GM21717 (cell line): Measurements from ENCODE around the gene TAAR5.
"Not testable (repeated sequence)": the region's sequence is repeated elsewhere in the genome, so short reads cannot be mapped to it uniquely, and the experiment has no call there.

ENCODE experiments used
- ATAC-seq: cut with Tn5 transposase; IDR thresholded peaks from one replicate; pipeline ENCODE4 v1.9.1; 2021; ENCODE audit warnings: mild to moderate bottlenecking, moderate library complexity; ENCODE audit not compliant: unreplicated experiment

TAAR5 gene

DNA sequence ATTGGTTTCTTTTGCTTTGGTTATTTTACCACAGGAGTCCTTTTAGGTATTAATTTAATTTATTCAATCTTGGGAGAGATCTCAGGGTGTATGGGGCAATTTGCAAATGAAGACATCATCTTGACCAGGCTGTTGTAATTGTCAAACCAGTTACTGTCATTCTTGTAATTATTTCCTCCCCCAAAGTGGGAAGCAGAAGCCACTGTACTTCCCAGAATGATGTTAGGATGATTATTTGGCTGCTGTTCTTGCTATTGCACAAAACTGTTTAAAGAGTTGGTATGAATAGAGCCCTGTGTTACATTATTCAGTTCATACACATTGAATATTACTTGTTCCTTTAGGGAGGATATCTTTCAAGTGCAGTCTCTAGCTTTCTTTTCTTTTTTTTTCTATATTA lies 17.8 kb downstream of the TAAR5 start:
- no peak for ATAC-seq

DNA sequence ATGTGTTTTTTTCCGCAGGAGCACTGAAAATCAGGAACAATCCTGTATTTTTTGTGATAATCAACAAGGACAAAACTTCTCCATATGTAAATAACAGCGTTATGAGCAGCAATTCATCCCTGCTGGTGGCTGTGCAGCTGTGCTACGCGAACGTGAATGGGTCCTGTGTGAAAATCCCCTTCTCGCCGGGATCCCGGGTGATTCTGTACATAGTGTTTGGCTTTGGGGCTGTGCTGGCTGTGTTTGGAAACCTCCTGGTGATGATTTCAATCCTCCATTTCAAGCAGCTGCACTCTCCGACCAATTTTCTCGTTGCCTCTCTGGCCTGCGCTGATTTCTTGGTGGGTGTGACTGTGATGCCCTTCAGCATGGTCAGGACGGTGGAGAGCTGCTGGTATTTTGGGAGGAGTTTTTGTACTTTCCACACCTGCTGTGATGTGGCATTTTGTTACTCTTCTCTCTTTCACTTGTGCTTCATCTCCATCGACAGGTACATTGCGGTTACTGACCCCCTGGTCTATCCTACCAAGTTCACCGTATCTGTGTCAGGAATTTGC lies 19.2 kb downstream of the TAAR5 start, which contains the start of gene TAAR6:
TSS of gene TAAR6 (plus strand) at position 102 of the 557 bp plus-strand sequence. CDS start at position 102, 0 bp downstream.
- ATAC-seq, result no peak

DNA sequence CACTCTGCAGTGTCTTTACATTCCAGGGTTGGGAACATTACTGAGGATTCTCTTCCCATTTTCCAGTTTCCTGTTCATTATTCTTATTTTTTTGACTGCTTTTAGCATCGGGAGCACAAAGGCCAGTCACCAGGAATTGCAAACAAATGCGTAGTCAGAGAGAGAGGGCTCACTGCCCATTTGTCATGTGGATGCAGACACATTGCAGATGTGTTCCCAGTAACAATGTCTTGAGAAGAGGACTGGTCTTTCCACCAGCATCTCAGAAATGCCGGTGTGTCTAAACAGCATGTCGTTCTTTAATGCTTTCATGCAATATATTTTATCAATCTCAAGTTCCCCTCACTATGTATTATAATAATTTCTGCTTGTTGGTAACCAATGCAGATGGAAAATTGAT lies 20.4 kb downstream of the TAAR5 start:
- no peak for ATAC-seq

DNA sequence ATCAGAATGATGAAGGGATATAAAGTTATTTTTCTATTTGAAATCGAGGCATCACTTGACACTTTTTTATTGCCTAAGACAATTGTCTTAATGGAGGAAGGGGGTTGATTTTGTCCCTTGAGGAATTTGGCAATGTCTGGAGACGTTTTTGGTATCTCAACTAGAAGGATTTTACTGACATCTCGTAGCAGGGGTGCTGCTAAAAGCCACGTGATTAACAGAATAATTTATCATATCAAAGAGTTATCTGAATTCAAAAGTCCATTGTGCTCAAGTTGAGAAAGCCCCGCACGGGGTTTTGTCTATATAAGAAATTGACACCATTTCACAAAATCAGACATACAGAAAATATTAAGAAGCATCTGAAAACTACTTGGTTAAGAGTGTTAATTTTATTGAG lies 20.9 kb downstream of the TAAR5 start:
- ATAC-seq, result no peak

DNA sequence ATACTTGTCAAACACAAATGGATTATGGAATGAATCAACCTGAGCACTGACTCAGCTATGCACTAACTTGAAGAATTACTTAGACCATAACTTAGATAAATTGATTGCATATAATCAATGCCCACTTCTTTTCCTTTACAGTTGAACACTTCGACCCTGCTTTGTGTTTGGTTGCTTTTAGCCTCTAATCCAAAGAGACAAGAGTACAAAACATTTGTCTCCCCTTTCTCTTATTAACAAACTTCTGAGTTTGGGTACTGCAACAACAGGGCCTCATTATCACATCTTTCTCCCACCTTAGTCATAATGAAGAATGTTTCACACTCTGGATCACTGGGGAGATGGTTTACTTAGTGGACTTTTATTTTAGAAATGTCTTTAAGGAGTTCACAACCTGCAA lies 22.0 kb downstream of the TAAR5 start:
- no peak for ATAC-seq

DNA sequence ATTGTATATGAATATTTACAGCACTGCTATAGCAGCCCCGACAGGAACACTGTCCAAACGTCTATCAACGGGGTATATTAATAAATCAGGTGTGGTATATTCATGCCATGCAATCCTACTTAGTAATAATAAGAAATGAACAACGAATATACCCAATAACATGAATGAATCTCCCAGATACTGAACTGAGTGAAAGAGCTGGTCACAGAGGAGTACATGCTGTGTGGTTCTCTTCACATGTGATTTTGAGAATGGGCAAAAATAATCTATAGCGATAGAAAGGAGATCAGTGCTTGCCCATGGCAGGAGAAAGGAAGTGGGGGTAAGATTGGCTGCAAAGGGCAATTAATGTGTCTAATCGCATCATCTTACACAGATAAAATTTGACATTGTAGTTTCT lies 23.1 kb downstream of the TAAR5 start:
- no peak for ATAC-seq

DNA sequence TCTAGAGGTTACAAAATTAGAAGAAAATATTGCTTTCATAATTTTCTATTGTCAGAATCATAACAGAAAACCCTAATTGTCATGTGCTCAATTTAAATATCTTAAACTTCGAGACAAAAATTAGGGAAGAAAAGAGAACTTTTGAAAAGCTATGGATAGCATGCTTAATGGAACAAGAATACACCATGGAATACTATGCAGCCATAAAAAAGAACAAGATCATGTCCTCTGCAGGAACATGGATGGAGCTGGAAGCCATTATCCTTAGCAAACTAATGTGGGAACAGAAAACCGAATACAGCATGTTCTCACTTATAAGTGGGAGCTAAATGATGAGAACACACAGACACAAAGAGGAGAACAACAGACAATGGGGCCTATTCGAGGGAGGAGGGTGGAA lies 29.5 kb downstream of the TAAR5 start:
- ATAC-seq, result not testable (repeated sequence)

DNA sequence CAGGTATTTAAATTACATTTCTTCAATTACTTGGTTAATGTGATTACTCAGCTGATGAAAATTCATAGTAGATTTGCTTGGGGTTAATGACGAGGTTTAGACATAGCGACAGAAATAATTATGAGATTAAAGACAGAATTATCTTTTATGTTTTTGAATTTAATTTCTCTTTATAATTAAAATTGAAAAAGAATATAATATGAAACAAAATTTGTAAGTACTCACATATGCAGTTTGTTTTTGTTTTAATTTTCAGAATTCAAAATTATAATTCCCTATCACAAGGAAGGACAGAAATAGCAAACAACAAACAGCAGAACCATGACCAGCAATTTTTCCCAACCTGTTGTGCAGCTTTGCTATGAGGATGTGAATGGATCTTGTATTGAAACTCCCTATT lies 37.2 kb downstream of the TAAR5 start, which contains the start of gene TAAR8:
TSS of gene TAAR8 (plus strand) at position 301 of the 400 bp plus-strand sequence. CDS start at position 322, 21 bp downstream.
- ATAC-seq, result no peak

DNA sequence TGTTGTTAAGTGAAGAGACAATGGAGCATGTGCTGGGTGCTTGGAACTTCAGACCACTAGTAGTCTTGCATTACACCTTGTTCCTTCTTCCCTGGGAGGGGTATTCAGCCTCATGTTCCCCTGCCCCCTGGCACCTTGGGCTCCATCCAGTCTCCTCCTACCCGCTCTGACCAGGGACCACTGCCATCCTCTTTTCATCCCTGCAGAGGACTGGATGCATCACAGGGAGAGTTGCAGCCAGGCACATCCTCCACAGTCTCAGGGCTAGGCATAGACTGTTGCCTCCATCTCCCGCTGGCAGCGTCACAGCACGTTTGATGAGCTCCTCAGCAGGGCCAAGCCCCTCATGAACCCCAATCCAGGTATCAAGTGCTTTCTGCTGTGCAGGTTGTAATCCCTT lies 38.3 kb downstream of the TAAR5 start:
- ATAC-seq, result no peak

DNA sequence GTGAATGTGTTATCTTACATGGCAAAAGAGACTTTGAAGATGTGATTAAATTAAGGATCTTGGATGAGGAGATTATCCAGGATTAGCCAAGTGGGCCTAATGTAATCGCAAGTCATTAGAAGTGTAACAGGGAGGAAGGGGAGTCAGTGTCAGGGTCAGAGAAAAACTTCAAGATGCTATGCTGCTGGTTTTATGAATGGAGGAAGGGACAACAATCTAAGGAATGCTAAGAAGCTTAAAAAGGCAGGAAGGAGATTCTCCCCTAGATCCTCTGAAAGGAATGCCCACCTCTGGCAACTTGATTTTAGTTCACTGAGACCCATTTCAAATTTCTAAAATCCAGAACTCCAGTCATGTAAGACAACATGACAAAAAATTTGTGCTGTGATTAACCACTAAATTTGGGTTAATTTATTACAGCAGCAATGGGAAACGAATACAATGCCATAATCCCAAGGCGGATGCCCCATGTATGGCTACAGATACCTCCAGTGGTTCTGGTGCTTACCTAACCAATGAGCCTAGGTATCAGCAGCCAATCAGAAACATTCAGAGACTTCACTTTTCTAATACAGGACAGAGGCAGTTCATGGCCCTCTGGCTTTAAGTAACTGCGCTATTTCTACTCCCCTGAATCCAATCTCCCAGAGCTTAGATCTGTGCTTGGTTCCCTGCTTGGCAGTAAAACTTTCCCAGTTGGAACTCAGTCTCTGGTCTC lies 40.6 kb downstream of the TAAR5 start:
- no peak for ATAC-seq

DNA sequence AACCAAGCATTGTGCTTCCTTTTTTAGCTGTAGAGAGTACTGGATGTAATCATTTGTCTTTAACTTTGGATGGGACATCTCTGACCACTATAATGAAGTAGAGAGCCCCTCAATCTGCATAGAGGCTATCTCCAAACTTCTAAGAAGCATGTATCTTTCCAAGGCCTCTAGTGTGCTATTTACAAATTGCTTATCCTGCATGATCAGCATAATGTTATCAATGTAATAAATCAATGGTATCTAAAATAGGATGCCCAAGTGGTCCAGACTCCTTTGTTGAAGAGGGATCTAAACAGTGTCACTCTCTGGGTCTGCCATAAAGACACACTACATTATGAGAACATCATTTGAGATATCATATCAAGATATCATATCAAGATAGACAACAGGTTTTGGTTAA lies 44.7 kb downstream of the TAAR5 start:
- ATAC-seq, result no peak
